ENCODE results near the gene C2CD4D.

- TF ChIP-seq CTCF (IDR thresholded peaks at IDR 0.05) (no peak), POLR2AphosphoS5 (IDR thresholded peaks at IDR 0.05; ENCODE audit: low read depth, low read length) (no peak)
These were observed 10.7 kb downstream of the C2CD4D start for GRCh38 chr1:151828921-151829320.

All from Panc1 (cell line).